Subcutaneous adipose tissue (tissue), 4 donors: ENCODE results near the gene LTK. TPM values are rescaled to one million over a fixed set of nuclear protein-coding genes. Genes with fewer than 3 reads are reported as not detected.

Experiments used
- CTCF ChIP-seq: fragments of 450-650 bp; IDR thresholded peaks from one replicate; pipeline ENCODE4 v1.5.1; 2016; ENCODE audit warnings: low read depth, mild to moderate bottlenecking, control low read depth, antibody characterized with exemption, moderate library complexity
- total RNA-seq, 4 donors: library from RNA; depleted of rRNA; stranded (reverse); fragments of >200 nt; gene quantifications; one replicate each; pipeline ENCODE4 v1.1.0, GENCODE V29; 2016

Gene LTK
- total RNA-seq, 4 donors from 2014 or later, result 0.33 to 2.4 (median 0.48) TPM

GRCh38 chr15:41502795-41503668, 10.6 kb downstream of the LTK start:
- no peak for TF ChIP-seq CTCF

GRCh38 chr15:41501931-41502794, 11.5 kb downstream of the LTK start:
- TF ChIP-seq CTCF, result no peak

GRCh38 chr15:41501191-41501917, 12.3 kb downstream of the LTK start:
- no peak for TF ChIP-seq CTCF

- TF ChIP-seq CTCF, result no peak
Observed at GRCh38 chr15:41499109-41499851, 14.3 kb downstream of the LTK start.

GRCh38 chr15:41498657-41499056, 15.0 kb downstream of the LTK start:
- no peak for TF ChIP-seq CTCF

GRCh38 chr15:41495736-41496599, 17.7 kb downstream of the LTK start:
- no peak for TF ChIP-seq CTCF
